ENCODE measurements around the gene SPPL2C. TPM values are rescaled to one million over a fixed set of nuclear protein-coding genes. Genes with fewer than 3 reads are reported as not detected.
"Not testable (repeated sequence)": the region's sequence is repeated elsewhere in the genome, so short reads cannot be mapped to it uniquely, and the experiment has no call there.

Gene SPPL2C
- total RNA-seq, 1 donor from 2014 or later: not detected

- ATAC-seq: no peak
Measured at GRCh38 chr17:45850011-45850410, 5.3 kb downstream of the SPPL2C start.

- no peak for ATAC-seq
Measured at GRCh38 chr17:45850468-45850867, 5.8 kb downstream of the SPPL2C start.

- no peak for ATAC-seq
Measured at GRCh38 chr17:45851022-45851421, 6.3 kb downstream of the SPPL2C start.

GRCh38 chr17:45851464-45851863, 6.8 kb downstream of the SPPL2C start:
- peak; percentile 14 for ATAC-seq

GRCh38 chr17:45851873-45852272, 7.2 kb downstream of the SPPL2C start:
- no peak for ATAC-seq

GRCh38 chr17:45852535-45853297, 8.0 kb downstream of the SPPL2C start:
- peak; percentile 24 for ATAC-seq

- no peak for ATAC-seq
Measured at GRCh38 chr17:45854209-45854608, 9.5 kb downstream of the SPPL2C start.

- no peak for ATAC-seq
Measured at GRCh38 chr17:45855691-45856336, 11.1 kb downstream of the SPPL2C start.

- ATAC-seq: no peak
Measured at GRCh38 chr17:45857977-45858708, 13.5 kb downstream of the SPPL2C start.

GRCh38 chr17:45861165-45861564, 16.5 kb downstream of the SPPL2C start:
- no peak for ATAC-seq

- ATAC-seq: not testable (repeated sequence)
Measured at GRCh38 chr17:45862127-45862526, 17.4 kb downstream of the SPPL2C start.

- no peak for ATAC-seq
Measured at GRCh38 chr17:45863857-45864654, 19.4 kb downstream of the SPPL2C start.

GRCh38 chr17:45867171-45867570, 22.5 kb downstream of the SPPL2C start:
- no peak for ATAC-seq

GRCh38 chr17:45867702-45868101, 23.0 kb downstream of the SPPL2C start:
- no peak for ATAC-seq

- no peak for ATAC-seq
Measured at GRCh38 chr17:45868276-45868675, 23.6 kb downstream of the SPPL2C start.

- ATAC-seq: no peak
Measured at GRCh38 chr17:45869676-45870341, 25.1 kb downstream of the SPPL2C start.

- no peak for ATAC-seq
Measured at GRCh38 chr17:45870342-45870974, 25.8 kb downstream of the SPPL2C start.

GRCh38 chr17:45871718-45872117, 27.0 kb downstream of the SPPL2C start:
- ATAC-seq: no peak

- ATAC-seq: no peak
Measured at GRCh38 chr17:45873728-45874127, 29.0 kb downstream of the SPPL2C start.

- ATAC-seq: no peak
Measured at GRCh38 chr17:45874151-45874550, 29.5 kb downstream of the SPPL2C start.

GRCh38 chr17:45876539-45876938, 31.9 kb downstream of the SPPL2C start:
- ATAC-seq: no peak

- ATAC-seq: no peak
Measured at GRCh38 chr17:45877467-45877866, 32.8 kb downstream of the SPPL2C start.
